ENCODE data around the gene ACKR1.

Gene ACKR1

DNA sequence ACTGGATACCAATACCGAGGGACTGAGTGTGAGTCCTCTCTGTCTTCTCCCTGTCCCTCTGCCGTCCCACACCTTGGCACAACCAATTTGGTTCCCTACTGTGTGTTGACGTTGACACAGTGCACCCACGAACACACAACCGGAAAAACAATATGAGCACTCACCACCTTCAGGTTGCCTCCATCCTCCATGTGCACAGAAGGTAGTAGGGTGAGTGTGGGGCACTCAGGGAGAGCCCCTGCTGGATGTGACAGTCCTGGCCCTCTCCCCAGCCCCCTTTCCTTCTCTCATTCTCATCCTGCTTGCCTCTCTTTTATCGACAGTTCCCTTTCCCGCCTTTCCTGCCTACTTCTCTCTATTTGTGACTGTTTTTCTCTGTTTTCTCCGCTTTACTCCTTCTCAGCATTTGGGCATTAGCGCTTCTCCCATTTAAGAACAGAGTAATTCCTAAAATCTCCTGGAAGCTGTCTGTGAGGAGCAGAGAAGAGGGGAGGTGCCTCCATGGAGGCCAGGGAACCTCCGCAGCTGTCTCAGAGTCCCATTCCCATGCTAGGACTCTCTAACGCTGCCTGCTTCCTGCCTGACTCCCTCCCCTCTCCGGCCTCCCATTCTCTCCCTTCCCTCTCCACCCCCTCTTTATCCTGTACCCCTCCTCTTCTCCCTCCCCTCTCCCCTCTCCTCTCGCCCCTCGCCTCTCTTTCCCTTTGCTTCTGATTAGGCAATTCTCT, 16.9 kb upstream of the ACKR1 start:
- FAIRE-seq, result no peak

DNA sequence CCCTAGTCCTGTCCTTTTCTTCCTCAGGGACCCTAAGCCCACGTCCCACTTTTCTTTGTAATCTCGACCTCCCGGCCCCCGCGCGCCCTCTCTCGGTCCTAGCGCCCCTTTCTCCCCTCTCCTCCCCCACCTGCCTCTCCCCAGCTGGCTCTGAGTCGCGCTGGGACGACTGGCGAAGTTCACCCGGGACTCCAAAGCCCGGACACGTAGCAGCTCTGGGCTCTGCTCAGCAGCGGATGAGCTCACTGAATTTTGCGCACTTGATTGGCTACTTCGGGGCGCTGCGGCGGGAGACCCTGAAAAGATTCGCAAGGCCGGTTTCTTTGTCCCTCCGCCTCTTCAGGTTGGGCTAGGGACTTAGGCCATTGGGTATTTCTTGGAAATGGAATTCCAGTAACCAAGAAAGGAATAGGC, 16.3 kb upstream of the ACKR1 start:
- no peak for FAIRE-seq

DNA sequence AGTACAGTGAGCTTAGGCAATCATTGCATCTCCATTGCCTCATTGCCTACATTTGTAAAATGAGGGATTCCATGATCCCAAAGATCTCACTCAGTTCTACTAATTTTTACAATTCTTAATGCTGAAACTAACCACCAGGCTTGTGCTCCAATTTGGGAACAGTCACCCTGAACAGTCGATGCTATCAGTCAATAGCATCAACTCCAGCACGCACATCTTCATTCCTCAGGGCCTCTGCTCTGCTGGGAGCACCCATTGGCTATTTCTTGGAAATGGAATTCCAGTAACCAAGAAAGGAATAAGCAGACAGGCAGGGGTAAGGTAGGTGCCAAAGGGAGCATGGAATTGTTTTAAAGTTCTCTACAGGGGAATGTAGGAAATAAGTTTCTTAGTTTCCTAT, 14.2 kb upstream of the ACKR1 start:
- no peak for FAIRE-seq

DNA sequence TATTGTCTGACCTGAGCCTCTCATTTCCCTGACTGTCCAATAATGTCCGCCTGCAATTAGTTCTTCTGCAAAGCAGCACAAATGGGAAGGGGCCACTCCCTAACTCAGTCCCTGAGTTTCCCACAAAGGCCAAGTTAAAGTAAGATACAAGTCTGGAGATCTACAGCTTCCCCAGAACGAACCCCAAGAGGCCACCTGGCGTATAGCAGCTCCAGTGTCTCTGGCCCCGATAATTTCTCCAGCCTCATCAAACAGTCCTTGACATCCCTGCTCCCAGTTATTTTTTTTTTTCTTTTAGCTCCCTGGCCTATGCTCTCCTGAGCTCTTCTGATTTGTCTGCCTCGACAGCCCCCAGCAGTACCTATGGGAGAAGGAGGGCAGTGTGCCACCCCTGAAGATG, 8.1 kb upstream of the ACKR1 start:
- no peak for FAIRE-seq

DNA sequence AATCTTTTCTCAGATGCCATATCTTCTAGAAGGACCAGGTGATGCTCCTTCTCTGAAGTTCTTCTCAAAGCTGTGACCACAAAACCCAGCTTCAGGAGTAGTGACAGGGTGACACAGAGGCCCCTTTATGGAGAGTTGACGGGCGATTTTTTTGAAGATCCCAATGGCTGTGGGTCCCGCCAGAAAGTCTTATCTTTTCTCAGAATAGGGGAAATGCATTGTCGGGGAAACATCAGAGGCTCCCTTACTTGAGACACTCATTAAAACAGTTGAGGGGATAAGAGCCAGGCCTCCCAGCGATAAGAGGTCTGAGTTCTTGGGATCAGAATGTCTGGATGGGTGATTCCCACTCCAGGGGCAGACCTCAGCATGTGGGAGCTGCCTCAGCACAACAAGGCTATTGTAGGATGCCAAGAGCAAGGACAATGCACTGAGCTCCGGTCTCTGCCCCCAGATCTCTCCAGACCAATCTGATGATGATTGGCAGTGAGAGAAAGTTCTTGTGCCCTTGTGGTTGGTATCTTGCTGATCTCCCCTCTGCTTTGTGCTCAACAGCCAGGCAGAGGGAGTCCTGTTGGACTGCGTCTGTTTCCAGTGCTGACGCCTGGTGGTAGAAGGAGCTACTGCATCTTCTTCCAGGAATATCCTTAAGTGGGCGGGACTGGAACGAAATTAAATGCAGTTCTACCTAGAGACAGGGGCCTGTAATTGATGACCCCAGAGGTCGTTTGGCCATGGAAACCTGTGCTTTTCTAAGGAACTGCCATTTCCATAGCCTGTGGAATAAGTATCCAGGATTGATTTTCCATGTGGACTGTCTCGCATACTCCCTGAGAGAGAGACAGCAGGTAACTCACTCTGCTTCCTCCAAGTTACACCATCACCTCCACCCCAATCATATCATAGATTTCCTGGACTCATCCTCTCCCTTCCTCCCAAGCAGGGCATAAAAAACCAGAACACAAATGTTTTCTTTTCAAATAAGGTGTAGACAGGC, 6.8 kb upstream of the ACKR1 start:
- FAIRE-seq, result no peak

DNA sequence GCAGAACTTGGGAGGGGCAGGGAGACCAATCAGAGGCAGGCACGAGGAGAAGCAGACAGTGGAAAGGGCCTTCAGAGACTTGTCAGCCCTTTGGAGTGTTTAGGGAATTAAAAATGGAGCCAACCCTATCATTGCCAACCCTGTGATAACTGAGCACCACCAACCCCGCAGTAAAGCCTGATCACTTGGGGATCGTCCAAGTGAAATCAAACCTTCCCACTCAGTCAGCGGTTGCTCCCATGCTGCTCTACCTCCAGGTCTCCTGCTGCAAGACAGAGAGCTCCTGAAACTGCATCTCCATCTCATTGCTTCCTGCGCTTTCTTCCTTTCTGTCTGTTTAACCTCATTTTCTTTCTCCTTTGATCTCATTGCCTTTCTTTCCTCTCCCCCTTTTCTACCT, 4.8 kb upstream of the ACKR1 start:
- FAIRE-seq, result no peak

DNA sequence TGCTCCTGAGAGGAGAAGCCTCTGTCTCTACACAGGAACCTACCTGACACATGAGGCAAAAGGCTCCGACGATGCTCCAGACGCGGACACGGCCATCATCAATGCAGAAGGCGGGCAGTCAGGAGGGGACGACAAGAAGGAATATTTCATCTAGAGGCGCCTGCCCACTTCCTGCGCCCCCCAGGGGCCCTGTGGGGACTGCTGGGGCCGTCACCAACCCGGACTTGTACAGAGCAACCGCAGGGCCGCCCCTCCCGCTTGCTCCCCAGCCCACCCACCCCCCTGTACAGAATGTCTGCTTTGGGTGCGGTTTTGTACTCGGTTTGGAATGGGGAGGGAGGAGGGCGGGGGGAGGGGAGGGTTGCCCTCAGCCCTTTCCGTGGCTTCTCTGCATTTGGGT, 3.9 kb upstream of the ACKR1 start:
- FAIRE-seq, result no peak

DNA sequence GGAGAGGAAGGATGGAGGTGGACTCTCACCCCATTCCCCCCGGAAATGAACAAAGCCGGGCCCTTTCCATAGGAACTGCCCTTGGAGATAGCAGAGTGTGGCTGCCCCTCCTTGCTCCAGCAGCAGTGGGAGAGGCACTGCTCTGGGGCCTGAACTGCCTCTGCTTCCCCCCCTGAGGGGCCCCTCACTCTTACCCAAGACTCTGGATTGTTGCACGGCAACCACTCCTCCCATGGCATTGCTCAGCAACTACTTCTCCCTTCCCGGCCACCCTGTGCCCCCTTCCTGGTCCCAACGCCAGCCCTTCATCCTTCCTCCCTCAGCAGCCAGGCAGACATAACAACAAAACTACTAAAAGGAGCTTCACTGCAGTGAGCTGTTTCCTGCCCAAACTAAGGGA, 3.0 kb upstream of the ACKR1 start:
- no peak for FAIRE-seq

DNA sequence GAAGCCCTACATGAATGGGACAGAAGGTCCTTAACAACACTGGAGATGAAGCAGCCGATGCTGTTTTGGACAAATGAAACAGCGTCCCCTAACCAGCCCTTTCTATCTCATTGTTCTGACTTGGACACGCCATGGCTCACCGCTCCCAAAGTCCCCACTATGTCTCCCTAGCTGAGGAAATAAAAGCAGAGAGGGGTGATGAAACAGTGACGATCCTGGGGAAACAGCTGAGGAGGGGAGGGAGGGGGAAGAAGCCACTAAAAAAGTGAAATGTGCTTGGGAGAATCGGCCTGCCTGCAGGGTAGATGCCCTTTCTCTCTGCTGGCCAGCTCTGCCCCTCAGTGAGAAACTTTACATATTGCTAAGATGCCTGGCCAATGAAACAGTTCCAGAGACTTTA, 1.1 kb upstream of the ACKR1 start:
- no peak for FAIRE-seq

DNA sequence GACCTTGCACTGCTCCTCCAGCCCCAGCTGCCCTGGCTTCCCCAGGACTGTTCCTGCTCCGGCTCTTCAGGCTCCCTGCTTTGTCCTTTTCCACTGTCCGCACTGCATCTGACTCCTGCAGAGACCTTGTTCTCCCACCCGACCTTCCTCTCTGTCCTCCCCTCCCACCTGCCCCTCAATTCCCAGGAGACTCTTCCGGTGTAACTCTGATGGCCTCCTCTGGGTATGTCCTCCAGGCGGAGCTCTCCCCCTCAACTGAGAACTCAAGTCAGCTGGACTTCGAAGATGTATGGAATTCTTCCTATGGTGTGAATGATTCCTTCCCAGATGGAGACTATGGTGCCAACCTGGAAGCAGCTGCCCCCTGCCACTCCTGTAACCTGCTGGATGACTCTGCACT, 550 bp downstream of the ACKR1 start:
- no peak for FAIRE-seq

DNA sequence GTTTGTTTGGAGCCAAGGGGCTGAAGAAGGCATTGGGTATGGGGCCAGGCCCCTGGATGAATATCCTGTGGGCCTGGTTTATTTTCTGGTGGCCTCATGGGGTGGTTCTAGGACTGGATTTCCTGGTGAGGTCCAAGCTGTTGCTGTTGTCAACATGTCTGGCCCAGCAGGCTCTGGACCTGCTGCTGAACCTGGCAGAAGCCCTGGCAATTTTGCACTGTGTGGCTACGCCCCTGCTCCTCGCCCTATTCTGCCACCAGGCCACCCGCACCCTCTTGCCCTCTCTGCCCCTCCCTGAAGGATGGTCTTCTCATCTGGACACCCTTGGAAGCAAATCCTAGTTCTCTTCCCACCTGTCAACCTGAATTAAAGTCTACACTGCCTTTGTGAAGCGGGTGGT, 1.4 kb downstream of the ACKR1 start:
- no peak for FAIRE-seq

DNA sequence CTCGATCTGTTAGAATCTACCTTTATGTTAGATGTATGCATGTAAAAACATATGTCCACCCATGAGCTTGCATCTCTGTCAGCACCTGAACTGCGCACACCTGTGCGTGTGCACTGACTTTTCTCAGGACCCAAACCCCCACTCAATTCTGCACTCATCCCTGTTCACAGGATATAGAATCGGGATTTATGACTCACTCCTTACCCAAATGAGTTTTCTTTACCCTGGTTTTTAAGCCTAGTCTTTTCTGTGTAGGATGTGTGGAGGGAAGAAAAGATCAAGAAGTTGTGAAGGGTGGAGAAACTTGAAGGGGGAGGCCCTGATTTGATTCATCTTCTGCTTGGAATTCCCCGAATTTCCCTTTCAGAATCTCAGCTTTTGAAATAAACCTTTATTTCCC, 2.4 kb downstream of the ACKR1 start:
- FAIRE-seq, result no peak

DNA sequence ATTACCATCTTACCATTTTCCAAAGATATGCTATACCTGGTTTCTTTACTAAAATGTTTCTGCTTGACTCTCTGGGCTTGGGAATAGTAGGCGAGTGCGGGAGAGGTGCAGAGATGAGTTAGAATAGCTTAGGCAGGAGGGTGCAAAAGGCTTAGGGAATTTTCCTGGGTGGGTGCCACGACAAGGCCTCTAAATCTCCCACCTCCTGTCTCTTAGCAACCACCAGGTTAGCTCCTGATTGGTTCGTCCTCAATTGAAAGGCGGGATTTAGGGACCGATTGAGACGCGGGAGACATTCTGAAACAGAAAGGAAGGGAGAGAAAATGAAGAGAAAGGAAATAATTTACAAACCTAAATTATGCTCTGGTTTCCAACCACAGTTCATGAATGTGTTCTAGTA, 3.1 kb downstream of the ACKR1 start:
- no peak for FAIRE-seq

DNA sequence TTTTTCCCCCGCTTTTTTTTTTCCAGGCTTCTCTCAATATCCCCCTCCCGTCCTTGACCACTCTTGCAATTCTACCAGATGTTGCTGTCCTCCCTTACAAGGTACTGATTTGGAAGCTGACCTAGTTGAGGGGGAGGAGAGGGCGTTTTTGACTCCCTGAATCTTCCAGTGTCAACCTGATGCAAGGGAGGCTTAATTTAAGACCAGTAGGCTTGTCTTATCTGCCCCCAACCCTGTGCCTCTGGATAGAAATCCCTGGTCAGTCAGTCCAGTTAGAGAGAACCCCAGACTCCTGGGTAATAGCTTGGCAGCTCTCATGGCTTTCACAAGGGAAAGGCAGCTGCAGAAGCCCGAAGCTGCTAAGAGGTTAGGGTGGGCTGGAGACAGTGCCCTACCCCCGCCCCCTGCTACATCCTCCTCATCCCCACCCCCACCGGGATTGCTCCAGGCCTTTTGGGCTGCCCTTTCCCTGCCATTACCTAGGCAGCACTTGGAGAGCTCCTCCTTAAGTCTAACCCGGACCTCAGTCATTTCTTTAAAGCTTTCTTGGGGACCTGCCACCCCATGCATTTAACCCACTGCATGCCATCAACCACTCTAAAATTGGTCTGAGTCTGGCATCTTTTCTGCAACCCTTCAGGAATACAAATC, 3.6 kb downstream of the ACKR1 start:
- FAIRE-seq, result no peak

DNA sequence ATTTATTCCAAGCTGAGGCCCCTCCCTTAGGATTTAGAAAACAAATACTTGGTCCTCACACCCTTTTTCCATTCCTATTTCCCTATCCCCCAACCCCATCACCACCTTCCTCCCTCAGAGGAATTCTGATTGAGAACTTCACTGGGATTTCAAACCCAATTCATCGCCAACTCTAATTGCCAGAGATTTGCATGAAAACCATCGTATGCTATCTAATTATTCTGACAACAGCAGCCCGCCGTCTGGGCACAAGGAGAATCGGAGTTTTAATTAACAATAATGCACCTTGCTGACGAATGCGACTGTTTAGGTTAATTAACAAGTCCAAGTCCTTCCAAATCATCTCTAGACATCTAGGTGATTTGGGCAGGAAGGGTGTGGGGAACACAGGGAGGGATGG, 4.4 kb downstream of the ACKR1 start:
- FAIRE-seq, result no peak

DNA sequence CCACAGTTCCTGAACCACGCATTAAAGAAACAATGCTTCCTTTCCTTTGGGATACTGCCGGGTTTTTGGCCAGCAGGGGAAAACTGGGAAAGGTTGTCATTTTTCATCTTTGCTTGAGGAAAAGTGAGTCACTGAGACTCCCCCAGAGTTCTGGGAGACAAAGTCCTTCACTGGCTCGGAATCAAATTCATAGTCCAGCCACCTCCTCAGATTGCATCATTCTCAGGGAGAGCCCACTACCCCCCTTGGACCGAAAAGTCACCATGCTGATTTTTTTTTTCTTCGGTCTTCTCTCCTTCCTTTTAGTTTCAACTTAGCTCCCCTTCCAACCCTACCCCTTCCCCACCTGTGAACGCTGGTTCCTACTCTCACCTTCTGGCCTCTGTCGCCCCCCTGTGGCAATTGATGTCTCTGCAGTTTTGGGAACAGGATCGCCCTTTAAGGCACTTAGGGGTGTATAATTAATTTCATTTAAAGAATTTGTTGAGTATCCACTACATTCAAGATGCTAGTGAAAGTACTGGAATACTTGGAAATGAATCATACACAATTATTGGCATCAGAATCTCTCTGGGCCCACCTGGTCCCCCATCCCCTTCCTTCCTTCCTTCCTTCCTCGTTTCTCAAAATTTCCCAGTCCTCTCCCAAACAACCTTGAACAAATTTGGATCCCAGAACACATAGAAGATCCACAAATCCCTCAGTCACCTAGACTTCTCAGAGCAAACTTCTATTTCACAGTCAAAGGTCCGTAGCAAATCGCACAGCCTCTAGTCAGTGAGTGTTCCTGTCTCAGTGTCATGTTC, 6.9 kb downstream of the ACKR1 start:
- no peak for FAIRE-seq

DNA sequence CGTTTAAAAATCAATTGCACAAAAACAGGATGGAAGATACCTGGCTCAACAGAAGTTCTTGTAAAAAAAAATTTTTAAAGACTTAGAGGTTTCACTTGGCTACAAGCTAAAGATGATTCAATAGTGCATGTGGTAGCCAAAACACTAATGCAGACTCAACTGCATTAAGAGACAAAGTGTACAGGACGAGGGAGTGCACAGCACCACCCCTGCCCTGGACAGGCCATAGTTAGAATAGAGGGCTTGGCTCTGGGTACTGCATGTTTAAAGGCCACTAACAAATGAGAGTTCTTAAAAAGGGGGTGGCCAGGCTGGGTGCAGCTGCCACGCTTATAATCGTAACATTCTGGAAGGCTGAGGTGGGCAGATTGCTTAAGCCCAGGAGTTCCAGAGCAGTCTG, 7.9 kb downstream of the ACKR1 start:
- no peak for FAIRE-seq

DNA sequence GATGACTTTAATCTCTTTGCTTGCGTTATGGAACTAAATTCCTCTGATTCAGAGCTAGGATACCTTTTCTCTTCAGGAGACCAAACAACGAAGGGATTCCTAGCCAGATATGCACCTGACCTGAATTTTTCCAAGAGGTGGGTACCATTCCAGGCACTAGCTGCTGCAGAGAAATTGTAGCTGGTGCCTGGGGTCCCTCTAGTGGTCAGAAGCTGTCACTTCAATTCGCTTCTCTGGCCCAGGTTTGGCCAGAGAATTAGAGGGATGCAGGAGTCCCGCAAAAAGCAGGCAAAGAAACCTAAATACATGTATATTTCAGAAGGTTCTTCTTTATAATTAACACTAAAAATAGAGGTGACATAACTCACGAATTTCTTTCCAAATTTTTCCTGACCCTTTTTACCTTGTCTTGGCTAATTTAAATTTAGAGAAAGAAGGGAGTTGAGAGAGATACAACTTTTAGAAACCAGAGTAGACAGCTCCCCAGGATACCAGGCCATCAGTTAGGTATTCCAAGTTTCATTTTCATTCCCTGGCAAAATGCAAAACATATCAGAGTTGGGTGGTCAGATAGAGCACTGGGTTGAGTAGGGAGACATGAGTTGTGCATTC, 9.6 kb downstream of the ACKR1 start:
- no peak for FAIRE-seq

DNA sequence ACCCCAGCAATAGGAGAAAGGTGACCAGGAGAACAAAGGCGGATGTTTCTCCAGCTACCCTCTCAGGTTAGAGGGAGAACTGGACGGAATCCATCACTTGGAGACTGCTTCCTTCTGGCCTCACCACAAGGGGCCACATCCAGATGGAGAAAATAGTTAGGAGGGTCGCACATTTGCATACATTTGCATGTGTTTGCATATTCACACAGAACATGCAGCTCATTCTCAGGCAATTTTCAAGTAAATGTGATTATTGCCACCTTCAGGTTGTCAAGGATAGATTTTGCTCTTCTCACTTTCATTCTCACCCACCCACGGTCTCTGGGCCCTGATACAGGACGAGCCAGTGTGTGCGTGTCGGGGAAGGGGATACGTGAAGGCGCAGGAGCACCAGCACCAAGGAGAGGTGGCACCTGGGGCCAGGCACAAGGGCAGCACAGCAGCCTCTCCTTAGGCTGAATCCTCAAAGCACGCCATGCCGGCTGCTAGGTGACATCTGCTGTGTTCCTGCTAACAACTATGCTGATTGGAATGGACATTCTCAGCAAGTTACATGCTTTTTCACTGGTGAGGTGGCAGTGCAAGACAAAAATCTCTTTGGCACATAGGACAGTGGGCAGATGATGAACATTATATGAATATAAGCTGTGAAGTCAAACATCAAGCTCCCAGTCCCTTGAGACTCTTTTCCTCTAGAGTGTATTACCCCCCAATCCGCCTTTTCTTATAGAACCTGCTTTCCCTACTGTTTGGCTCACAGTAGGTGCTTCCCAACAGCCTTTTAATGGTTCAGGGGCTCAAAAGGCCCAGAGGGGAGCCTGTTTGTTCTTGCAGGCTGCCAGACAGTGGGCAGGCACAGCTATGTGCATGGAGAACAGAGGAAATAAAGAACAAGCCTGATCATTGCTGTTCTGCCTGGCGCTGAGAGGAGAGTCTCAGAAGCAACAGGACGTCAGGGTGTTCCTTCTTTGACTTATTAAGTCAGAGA, 14.3 kb downstream of the ACKR1 start:
- no peak for FAIRE-seq

DNA sequence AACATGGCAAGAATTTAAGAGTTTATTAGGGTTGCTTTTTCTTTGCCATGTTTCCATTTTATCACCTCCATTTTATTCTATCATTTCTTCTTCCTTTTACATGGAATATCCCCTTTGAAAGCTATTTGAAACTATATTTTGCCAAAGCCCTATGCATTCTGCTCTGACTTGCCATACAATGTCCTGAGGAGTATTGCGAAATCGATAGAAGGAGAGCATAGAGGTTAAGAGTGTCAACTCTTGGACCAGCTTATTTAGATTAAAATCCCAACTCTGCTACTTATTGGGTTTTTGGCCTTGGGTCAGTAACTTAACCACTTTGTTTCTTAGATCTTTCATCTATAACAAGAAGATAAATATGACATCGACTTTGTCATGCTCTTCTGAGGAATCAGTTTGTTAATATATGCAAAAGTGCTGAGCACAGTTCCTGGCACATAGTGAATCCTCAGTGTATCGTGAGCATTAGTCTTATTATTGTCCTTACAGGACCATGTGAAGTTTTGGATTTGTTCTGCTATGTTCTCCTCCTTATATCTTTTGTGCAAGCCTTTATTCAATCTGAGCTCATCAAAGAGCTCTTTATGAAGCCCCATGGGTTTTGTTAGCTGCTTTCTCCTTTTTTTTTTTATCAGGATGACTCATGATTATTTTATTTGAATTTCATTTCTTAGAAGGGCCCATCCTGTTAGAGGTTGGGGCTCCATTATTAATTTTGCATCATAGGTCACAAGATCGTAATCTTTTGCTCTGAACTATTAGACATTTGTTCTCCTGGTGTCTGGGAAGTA, 17.6 kb downstream of the ACKR1 start:
- FAIRE-seq, result no peak

Data from endometrium (tissue), 2 donors.